Fibroblast of lung (primary cell): Measurements from ENCODE around the gene LCNL1. TPM values are rescaled to one million over a fixed set of nuclear protein-coding genes. Genes with fewer than 3 reads are reported as not detected.

ENCODE experiments used
- DNase-seq, 2 donors: peaks; one replicate each; pipeline versions ENCODE4 v3.0.0 to v3.0.0-alpha.2; 2010; ENCODE audit warnings: low read depth in 2 of 2
- H2AFZ ChIP-seq: 2 replicates; pipeline ENCODE4 v1.5.1; 2012; ENCODE audit warnings: low read length, control low read depth, inconsistent platforms
- H3K27ac ChIP-seq: 2 replicates; pipeline ENCODE4 v1.5.1; 2011; ENCODE audit warnings: low read length, control low read depth; ENCODE audit not compliant: insufficient read depth
- H3K27me3 ChIP-seq: 2 replicates; pipeline ENCODE4 v1.5.1; 2011; ENCODE audit warnings: mild to moderate bottlenecking, low read length; ENCODE audit not compliant: control insufficient read depth, insufficient read depth
- H3K36me3 ChIP-seq: 2 replicates; pipeline ENCODE4 v1.5.1; 2011; ENCODE audit warnings: low read length; ENCODE audit not compliant: control insufficient read depth, insufficient read depth
- H3K4me1 ChIP-seq: 2 replicates; pipeline ENCODE4 v1.5.1; 2011; ENCODE audit warnings: low read length; ENCODE audit not compliant: control insufficient read depth, insufficient read depth; ENCODE audit errors: extremely low read depth
- H3K4me2 ChIP-seq: 2 replicates; pipeline ENCODE4 v1.5.1; 2011; ENCODE audit warnings: low read length, control low read depth; ENCODE audit not compliant: insufficient read depth; ENCODE audit errors: extremely low read depth
- H3K4me3 ChIP-seq, 4 experiments: fragments of 200-600 bp in 1 of 4; sonication (generic) in 1 of 4; replicated peaks in 1 of 4; 2 replicates each; pipeline ENCODE4 v1.5.1; 2011 to 2016; ENCODE audit warnings: low read length in 4 of 4, low read depth in 3 of 4, mild to moderate bottlenecking in 3 of 4, control low read depth in 2 of 4, inconsistent platforms in 1 of 4, mixed read lengths in 1 of 4; ENCODE audit not compliant: insufficient read depth in 1 of 4; ENCODE audit errors: control extremely low read depth in 1 of 4
- H3K79me2 ChIP-seq: 2 replicates; pipeline ENCODE4 v1.5.1; 2012; ENCODE audit warnings: mild to moderate bottlenecking, low read length, inconsistent platforms; ENCODE audit not compliant: control insufficient read depth, insufficient read depth
- H3K9ac ChIP-seq: 2 replicates; pipeline ENCODE4 v1.5.1; 2011; ENCODE audit warnings: mild to moderate bottlenecking, low read length, control low read depth; ENCODE audit not compliant: insufficient read depth
- H3K9me3 ChIP-seq: 2 replicates; pipeline ENCODE4 v1.5.1; 2012; ENCODE audit warnings: low read depth, low read length; ENCODE audit not compliant: control insufficient read depth, insufficient read depth
- H4K20me1 ChIP-seq: 2 replicates; pipeline ENCODE4 v1.5.1; 2011; ENCODE audit warnings: low read length; ENCODE audit not compliant: control insufficient read depth, insufficient read depth; ENCODE audit errors: extremely low read depth
- CTCF ChIP-seq, 2 donors: IDR thresholded peaks in 1 of 2; conservative IDR thresholded peaks in 1 of 2; 1 replicate in 1 of 2; 2 replicates in 1 of 2; pipeline ENCODE4 v1.5.1; 2011 to 2012; ENCODE audit warnings: low read length in 2 of 2, control low read depth in 1 of 2, inconsistent platforms in 1 of 2, low read depth in 1 of 2, mild to moderate bottlenecking in 1 of 2
- EZH2 ChIP-seq: IDR thresholded peaks from 2 replicates; pipeline ENCODE4 v1.5.1; 2012; ENCODE audit warnings: low read length, control low read depth, mild to moderate bottlenecking; ENCODE audit errors: missing control alignments
- polyA plus RNA-seq, 2 donors: library from polyadenylated mRNA; depleted of rRNA in 1 of 2; stranded (reverse) in 1 of 2; unstranded in 1 of 2; fragments of >200 nt; gene quantifications; 2 replicates each; pipeline ENCODE4 v1.2.1, GENCODE V29; 2011 to 2012; ENCODE audit warnings: missing spikeins in 1 of 2
- total RNA-seq: library from RNA; depleted of rRNA; stranded (reverse); fragments of >200 nt; gene quantifications from 2 replicates; pipeline ENCODE4 v1.2.1, GENCODE V29; 2014

LCNL1 gene
- total and polyA plus RNA-seq, 2 donors (not counting 1 experiment from before 2014, with no cell fraction given), result 1.4 to 6.3 TPM

DNA sequence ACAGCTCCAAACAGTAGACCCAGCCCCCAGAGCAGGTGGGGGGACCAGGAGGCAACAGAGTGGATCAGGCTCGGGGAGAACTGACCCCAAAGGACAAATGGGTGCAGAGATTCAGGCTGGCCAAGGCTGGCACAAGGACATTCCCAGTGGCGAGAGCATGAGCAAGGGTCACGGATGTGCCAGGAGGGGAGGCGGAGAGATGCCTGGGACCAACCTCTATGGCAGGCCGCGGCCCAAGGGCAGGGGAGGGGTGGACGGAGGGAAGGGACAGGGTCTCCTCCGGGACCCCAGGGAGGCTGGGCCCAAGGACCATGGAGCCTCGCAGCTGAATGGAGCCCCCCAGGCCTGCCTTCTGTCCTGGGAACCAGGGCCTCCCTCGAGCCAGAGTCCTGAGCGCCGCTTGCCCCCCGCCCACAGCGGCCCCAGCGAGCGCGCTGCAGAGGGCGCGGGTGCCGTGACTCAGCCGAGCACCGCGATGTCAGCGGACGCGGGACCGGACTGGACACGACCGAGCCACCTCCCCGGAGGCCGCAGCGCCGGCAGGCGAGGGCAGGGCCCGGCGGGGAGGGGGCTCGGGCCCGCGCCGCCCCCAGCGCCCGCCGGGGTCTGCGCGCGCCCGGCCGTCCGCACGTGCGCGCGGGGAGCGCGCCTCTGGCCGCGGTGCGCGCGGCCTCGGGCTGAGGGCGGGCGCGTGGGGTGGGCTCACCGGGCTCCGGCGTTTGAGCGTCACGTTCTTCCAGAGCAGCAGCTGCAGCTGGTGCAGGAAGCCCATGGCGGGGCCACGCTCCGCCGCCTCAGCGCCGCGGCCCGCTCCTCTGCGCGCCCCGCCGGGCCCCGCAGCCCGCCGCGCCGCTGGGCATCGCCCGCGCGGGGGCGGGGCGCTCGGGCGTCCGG is 44.8 kb downstream of the LCNL1 start, which contains the start of gene ABCA2:
ABCA2 (minus strand) TSS at position 869 of the 894 bp plus-strand sequence; CDS start at position 772, 97 bp downstream.
- no peaks in the 10 kb centered on the region for H4K20me1 ChIP-seq
- H3K27ac ChIP-seq, result no peak within 1 kb of the TSS
- no peaks in the 10 kb centered on the region for H3K36me3 ChIP-seq
- H3K4me1 ChIP-seq, result peaks cover 4% of the 10 kb centered on the region
- no peaks in the 10 kb centered on the region for H3K27me3 ChIP-seq
- TF ChIP-seq CTCF (conservative IDR thresholded peaks at IDR 0.05 in 1 of 2, IDR thresholded peaks at IDR 0.05 in 1 of 2; ENCODE audit: low read depth in 1 of 2, low read length in 2 of 2) (no peak), EZH2 (no peak)
- no peak within 1 kb of the TSS for H2AFZ ChIP-seq
- no peaks in the 10 kb centered on the region for H3K9me3 ChIP-seq
- H3K79me2 ChIP-seq, result no peaks in the 10 kb centered on the region
- peak within 1 kb of the TSS; percentile 10 to 64 (median 49) for H3K4me3 ChIP-seq
- peak in 1 of 2 donors; percentile 32 for DNase-seq
- no peak within 1 kb of the TSS for H3K9ac ChIP-seq
- H3K4me2 ChIP-seq, result peak within 1 kb of the TSS; percentile 81

DNA sequence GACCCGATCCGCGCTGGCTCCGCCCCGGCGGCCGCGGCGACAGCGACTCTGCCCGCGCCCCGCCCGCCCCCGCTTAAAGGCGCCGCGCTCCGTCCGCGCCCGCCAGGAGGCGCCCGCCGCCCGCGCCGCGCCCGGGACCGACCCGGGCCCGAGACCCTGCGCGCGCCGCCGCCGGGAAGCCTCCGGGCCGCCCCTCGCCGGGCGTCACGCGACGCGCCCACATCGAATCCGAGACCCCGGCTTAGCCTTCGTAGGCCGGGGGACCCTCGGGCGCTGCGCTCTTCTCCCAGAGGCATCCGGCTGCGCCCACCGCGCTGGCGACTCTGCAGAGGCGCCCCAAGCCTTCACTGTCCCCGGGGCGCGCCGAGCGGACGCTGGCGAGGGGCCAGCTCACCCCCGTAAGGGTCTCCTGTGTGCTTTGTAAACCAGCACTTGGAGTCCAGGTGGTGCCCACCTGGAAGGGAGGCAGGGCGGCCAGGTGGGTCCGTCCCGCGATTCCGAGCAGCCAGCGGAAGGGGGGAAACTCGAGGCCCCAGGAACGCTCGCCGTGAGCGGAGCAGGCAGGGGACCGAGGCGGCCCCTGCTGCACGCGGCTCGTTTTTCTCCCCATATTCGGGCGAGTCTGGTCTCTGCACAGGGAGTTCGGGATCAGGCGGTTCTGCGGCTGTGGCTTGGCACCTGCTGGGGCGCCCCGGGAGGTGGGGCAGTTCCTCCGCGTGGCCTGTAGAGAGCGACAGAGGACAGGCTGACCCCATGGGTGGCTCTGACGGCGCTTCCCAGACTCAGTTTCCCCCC is 45.7 kb downstream of the LCNL1 start:
- peaks cover 4% of the 10 kb centered on the region for H3K4me1 ChIP-seq
- no peaks in the 10 kb centered on the region for H3K79me2 ChIP-seq
- no peak overlapping the region for H2AFZ ChIP-seq
- DNase-seq, result no peak
- no peaks in the 10 kb centered on the region for H3K27me3 ChIP-seq
- no peak overlapping the region for H3K9ac ChIP-seq
- peak overlapping the region; percentile 10 to 64 (median 29) for H3K4me3 ChIP-seq
- no peaks in the 10 kb centered on the region for H3K9me3 ChIP-seq
- H3K4me2 ChIP-seq, result peak overlapping the region; percentile 81
- TF ChIP-seq CTCF (conservative IDR thresholded peaks at IDR 0.05 in 1 of 2, IDR thresholded peaks at IDR 0.05 in 1 of 2; ENCODE audit: low read depth in 1 of 2, low read length in 2 of 2) (peak in 1 of 2 donors; percentile 34), EZH2 (no peak)
- H3K36me3 ChIP-seq, result no peaks in the 10 kb centered on the region
- H3K27ac ChIP-seq, result no peak overlapping the region
- no peaks in the 10 kb centered on the region for H4K20me1 ChIP-seq
